ENCODE results near the gene C12orf43.

C12orf43 gene

DNA sequence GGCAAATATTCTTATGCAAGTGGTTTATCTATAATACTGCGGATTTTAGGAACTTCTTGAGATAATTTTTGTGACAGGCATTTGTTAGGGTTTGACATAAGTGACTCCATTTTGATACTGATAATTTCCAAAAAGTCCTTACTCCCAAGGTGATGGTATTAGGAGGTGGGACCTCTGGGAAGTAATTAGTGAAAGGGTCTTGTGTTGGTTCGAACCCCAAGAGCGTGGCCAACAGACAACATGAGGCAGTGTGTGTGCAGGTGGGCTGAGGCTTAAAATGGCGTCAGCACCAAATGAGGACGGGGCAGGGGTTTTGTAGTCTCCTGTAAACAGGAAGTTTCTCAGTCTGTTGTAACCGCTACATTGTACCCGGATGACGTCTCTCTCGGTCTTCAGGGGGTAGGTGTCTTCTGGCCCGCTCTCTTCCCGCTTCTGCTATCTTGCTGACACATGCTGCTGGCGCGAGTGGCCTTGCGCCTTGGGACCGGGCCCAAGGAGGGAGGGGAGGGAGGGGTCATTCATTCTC is 1.7 kb upstream of the C12orf43 start:
- FAIRE-seq (no peak), DNase-seq (ENCODE audit: insufficient read length, low spot score) (no peak)
- TF ChIP-seq, protein P1, sequence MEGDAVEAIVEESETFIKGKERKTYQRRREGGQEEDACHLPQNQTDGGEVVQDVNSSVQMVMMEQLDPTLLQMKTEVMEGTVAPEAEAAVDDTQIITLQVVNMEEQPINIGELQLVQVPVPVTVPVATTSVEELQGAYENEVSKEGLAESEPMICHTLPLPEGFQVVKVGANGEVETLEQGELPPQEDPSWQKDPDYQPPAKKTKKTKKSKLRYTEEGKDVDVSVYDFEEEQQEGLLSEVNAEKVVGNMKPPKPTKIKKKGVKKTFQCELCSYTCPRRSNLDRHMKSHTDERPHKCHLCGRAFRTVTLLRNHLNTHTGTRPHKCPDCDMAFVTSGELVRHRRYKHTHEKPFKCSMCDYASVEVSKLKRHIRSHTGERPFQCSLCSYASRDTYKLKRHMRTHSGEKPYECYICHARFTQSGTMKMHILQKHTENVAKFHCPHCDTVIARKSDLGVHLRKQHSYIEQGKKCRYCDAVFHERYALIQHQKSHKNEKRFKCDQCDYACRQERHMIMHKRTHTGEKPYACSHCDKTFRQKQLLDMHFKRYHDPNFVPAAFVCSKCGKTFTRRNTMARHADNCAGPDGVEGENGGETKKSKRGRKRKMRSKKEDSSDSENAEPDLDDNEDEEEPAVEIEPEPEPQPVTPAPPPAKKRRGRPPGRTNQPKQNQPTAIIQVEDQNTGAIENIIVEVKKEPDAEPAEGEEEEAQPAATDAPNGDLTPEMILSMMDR (IDR thresholded peaks at IDR 0.05; ENCODE audit: insufficient read depth, missing control alignments), result no peak

DNA sequence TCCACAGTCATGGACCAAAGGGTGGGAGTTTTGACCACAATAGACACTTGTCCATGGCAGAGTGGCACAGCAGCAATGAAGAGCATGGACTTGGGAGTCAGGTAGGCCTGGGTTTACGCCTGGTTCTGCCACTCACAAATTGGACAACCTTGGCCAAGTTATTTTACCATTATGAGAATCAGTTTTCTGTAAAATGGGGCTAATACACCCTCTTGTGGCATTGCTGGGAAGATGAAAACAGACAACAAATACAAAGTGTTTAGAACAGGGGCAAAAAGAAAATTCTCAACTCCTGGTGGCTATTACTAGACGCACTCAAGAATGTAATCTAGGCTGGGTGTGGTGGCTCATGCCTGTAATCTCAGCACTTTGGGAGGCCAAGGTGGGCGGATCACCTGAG is 2.6 kb downstream of the C12orf43 start:
- FAIRE-seq, result no peak
- TF ChIP-seq, protein P1 (IDR thresholded peaks at IDR 0.05; ENCODE audit: insufficient read depth, missing control alignments), result no peak
- no peak for DNase-seq (ENCODE audit: insufficient read length, low spot score)

DNA sequence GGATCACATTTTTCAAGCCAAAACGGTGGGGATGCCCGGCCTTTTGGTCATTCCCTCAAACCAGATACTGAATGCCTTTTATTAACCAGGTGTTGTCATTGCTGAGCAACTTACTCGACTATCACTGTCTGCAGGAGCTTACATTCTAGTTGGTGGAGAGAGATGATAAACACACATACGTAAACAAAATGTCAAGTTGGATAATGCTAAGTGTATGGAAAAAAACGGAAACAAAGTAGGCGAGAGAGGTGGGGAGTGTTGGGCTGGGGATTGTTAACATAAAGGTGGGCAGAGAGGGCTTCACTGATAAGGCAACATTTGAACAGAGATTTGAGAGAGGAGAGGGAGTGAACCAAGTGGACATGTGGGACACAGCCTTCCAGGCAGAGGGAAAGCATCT is 4.5 kb downstream of the C12orf43 start:
- TF ChIP-seq, protein P1 (IDR thresholded peaks at IDR 0.05; ENCODE audit: insufficient read depth, missing control alignments), result no peak
- FAIRE-seq (no peak), DNase-seq (ENCODE audit: insufficient read length, low spot score) (no peak)

- DNase-seq (ENCODE audit: insufficient read length, low spot score), result no peak
- FAIRE-seq, result no peak
- TF ChIP-seq, protein P1 (IDR thresholded peaks at IDR 0.05; ENCODE audit: insufficient read depth, missing control alignments), result no peak
Observed at GRCh38 chr12:121010860-121011259, 5.4 kb downstream of the C12orf43 start.

DNA sequence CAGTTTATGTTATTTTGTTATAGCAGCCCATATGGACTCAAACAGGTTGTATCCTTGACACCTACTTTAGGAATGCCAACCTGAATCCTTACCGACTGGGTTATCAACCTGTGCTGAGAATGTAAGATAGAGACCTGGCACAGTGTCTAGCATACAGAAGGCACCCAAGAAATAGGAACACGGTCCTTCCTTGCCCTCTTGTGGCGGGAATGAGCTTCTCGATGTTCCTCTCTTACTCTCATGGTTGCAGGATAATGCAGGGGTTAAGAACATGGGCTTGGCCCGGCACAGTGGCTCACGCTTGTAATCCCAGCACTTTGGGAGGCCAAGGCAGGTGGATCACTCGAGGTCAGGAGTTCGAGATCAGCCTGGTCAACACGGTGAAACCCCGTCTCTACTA is 6.5 kb downstream of the C12orf43 start:
- DNase-seq (ENCODE audit: insufficient read length, low spot score), result no peak
- TF ChIP-seq, protein P1 (IDR thresholded peaks at IDR 0.05; ENCODE audit: insufficient read depth, missing control alignments), result peak; percentile 42
- FAIRE-seq, result no peak

- FAIRE-seq (no peak), DNase-seq (ENCODE audit: insufficient read length, low spot score) (no peak)
- TF ChIP-seq, protein P1 (IDR thresholded peaks at IDR 0.05; ENCODE audit: insufficient read depth, missing control alignments), result no peak
Observed at GRCh38 chr12:121008347-121009098, 7.8 kb downstream of the C12orf43 start.

- DNase-seq (ENCODE audit: insufficient read length, low spot score) (no peak), FAIRE-seq (no peak)
- TF ChIP-seq, protein P1 (IDR thresholded peaks at IDR 0.05; ENCODE audit: insufficient read depth, missing control alignments), result peak; percentile 38
Observed at GRCh38 chr12:121005346-121005815, 10.9 kb downstream of the C12orf43 start.
